HG03342 (cell line): ENCODE data around the gene SPTAN1.
"Not testable (repeated sequence)": the region's sequence is repeated elsewhere in the genome, so short reads cannot be mapped to it uniquely, and the experiment has no call there.

Experiments used
- ATAC-seq: cut with Tn5 transposase; IDR thresholded peaks from one replicate; pipeline ENCODE4 v1.9.1; 2021; ENCODE audit warnings: mild to moderate bottlenecking, moderate library complexity; ENCODE audit not compliant: unreplicated experiment

Gene SPTAN1

GRCh38 chr9:128552744-128553440 is 505 bp downstream of the SPTAN1 start:
- peak; percentile 30 for ATAC-seq

DNA sequence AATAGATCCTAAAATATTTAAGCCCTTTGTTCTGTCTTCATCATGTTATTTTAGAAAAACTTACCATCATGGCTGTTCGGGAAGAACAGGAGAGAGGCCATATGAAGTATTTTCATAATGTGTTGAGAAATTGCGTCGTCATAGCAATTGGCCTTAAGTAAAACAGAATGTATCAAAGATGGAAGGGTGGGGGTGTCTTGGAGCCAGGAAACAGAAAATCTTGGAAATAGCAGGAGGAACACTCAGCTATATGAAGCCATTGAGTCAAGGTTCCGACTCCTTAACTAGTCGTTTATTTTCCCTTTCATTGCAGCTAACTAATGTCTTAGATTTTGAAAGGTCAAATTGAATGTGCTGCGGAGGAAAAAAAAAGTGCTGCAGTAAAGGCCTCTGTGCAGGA is 1.3 kb downstream of the SPTAN1 start:
- no peak for ATAC-seq

DNA sequence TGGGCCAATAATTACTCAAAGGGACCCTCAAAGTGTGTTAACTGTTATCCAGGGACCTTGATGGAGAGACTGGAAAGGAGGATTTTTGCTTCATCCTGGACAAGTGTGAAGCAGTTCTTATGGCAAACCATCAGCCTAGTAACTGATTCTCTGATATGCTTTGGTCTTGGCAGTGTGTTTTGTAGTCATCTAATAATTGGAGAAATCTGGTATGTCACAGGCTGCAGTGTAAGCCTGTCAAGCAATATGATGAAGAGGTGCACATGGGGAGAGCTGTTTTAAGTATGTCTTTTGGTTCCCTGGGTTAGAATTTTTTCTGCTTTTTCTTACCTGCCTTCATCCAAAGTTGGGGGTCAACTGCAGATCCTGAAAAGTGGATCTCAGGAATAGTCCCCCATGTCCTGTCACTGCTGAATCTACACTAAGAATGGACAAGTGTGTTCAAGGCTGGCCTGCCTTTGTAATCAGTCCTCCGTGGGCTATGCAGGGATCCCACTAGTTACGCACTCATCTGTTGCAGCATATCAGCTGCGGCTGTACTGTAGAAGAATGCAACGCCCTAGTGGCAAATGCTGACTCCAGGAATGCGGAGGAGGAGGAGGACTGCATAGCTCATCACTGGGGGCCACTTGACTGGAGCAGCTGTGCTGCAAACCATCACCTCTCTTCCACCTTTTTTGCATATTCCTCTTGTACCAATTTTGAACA is 1.9 kb downstream of the SPTAN1 start:
- ATAC-seq: no peak

DNA sequence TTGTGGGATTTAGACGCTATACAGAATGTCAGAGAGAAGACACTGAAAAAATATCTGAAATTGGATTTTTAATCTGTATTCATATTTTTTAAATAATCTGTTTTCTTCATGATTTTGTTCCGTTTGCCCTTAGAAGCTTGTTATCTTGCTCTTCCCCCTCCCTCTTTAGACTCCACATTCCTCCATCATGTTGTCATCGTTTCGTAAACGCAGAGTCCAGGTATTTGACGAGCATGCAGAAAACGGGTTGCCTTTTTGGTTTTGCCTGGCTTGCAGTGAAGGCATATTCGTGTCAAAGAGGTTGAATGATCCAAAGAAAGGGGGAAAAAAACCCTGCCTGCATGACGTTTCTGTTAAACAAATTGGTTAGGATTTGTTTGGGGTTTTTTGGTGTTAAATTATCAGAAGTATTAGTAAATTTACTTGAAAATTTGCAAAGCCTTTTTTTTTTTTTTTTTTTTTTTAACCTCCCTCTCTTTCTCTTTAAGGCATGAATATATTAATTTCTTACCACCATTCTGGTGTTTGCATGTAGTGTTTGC is 2.9 kb downstream of the SPTAN1 start:
- ATAC-seq: no peak

- ATAC-seq: no peak
Observed at GRCh38 chr9:128556276-128556675, 3.9 kb downstream of the SPTAN1 start.

DNA sequence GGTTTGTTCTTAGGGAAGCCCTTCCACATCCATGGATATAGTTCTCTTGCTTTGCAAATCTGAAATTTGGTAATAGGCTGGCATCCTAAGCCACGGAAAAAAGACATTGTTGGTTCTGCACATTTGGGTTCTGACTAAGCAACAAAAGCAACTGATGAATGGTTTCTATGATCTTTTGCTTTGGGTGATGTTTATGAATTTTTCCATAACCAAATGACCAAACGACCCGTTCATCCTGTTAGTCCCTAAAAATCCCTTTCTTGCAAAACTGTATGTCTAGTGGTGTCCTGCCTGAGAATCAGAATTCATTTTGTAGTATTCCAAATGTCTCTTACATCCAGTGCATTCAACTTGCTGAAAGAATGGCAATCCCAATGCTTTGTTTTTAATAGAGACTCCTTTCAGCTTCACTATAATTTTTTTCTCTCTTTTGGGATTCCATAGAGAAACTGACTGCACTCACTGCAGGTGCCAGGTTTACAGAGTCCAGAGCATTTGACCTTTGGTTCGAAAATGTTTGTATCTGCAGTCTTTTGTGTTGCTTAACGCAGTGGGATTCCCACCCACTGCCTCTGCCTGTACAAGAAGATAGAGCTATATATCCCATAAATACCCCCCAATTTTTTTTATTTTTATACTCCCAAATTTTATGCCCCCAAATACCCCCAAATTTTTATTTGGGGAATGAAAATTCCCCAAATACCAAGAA is 4.7 kb downstream of the SPTAN1 start:
- no peak for ATAC-seq

DNA sequence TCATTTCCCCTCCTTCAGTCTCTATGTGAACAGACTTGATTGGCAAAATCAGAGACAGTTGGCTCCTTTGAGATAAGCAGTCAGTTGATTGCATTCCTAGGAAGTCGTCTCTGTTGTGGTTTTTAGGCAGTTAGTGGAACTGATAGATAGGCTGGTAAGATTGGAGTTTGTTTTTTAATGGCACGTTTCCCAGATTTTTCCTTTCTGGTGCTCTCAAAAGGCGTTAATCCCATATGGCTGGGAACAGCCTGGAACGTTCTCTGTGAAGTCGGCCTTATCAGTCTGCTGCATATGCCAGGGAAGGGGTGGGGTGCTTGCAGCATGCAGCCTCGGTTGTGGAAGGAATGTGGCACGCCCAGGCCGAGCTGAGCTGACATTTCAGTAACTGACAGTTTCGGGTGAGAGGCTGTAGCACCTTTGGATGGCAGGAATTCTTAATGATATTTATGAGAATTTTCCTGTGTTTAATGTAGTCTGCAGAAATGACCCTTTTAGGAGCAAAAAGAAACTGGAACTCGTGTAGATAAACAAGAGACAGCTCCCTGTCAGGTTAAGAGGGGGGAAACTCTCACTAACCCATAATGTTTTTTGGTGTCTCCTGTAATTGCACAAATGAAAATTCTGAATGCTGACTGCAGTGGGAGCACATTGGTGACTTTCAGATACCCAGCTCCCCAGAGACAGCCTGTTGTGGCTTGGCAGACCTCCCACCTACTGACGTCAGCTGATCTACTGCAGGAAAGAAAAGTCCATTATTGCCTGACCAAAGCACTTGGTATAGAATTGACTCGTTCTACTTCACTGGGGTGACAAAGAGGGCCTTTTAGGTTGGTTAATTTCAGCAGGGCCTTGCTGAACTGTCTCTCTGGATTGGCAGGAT is 6.3 kb downstream of the SPTAN1 start:
- peak; percentile 80 for ATAC-seq

DNA sequence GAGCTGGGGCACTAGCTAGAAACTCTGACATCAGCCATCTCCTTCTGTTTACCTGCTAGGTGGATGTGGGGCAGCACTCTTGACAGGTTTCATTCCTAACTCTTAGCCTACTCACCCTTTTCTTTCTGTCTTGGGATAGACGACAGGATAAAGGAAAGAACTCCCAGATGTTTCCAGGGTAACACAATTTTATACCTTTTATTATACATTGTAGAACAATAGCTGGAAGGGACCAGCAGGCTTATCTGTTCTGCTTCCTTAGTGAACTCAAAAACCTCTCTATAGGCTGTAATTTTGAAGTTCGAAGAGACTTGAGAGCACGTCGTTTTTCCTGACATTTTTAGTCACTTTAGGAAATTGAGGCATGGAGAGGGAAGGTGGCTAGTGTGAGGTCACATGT is 13.2 kb downstream of the SPTAN1 start:
- ATAC-seq: no peak

- ATAC-seq: no peak
Observed at GRCh38 chr9:128568470-128569078, 16.2 kb downstream of the SPTAN1 start.

DNA sequence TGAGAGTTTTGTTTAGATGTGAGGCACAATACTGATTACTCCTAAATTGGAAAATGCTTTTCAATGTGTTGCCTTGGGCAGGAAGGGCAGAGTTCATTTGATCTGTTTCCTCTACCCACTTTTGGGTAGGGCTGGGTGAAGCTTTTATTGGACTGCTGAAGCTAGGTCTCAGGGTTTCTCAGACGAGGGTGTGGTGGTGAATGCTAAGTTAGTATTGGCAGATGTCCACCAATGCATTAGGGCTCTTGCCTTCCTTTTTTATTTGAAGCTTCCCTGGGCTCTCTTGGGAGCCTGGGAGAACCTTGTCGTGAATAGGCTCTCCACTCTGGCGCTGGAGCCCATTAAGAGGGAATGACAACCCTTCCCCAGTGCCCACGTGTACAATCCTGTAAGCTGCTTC is 23.1 kb downstream of the SPTAN1 start:
- no peak for ATAC-seq

DNA sequence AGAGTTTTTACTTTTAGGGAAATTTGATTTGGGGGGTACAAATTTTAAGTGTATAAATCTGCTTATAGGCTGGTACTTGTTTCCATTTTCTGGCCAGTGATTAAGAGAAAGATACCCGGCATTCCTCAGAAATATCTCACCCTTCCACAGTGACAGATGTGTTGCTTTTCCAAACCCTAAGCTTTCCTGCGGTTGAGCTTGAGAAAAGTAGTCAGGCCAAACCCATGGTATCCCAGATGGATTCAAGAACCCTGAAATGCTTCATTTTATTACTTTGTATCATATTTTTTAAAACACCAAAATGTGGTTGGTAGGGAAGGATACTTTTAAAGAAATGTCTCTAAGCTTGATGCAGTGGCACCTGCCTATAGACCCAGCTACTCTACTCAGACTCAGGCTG is 23.5 kb downstream of the SPTAN1 start:
- no peak for ATAC-seq

DNA sequence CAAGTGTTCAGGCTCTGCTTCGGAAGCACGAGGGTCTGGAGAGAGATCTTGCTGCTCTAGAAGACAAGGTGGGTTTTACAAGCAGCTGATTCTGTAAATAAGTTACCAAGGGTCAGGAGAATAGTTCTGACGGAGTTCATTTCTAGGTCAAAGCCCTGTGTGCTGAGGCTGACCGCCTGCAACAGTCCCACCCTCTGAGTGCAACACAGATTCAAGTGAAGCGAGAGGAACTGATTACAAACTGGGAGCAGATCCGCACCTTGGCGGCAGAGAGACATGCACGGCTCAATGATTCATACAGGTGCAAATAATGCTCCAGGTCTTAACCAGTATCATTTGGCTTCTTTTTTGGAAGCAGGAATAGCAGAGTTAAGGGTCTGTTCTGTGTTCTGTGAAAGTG is 24.8 kb downstream of the SPTAN1 start:
- ATAC-seq: no peak

DNA sequence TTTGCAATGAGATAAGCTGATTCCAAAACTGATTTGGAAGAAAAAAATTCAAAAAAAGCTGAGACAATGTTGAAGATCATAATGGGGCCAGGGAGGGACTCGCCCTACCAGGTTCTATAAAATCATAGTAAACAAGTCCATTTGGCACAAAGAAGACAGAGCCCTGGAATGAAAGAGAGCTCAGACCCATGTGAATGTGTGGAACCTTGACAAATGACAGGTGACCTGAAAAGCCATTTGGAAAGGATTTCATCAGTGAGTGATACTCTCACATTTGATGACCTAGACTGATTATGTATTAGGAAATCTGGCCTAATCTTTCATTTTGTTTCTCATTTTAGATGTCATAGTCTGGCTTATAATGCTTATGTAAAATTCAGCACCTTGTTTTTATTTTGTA is 26.8 kb downstream of the SPTAN1 start:
- ATAC-seq: no peak

DNA sequence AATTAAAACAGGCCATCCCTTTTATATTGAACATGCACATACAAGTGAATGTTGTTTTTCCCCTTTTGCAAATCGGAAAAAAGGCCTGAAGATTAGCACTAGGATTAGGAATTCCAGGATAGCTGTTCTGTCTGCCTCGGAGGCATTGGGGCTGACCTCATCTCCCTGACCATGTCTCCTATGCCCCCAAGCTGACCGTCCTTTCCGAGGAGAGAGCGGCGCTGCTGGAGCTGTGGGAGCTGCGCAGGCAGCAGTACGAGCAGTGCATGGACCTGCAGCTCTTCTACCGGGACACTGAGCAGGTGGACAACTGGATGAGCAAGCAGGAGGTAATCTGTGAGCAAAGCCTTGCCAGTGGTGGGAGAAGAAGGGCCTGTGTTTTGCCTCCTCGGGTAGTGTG is 28.3 kb downstream of the SPTAN1 start:
- no peak for ATAC-seq

GRCh38 chr9:128585155-128585554 is 32.8 kb downstream of the SPTAN1 start:
- not testable (repeated sequence) for ATAC-seq

- not testable (repeated sequence) for ATAC-seq
Observed at GRCh38 chr9:128586934-128587333, 34.5 kb downstream of the SPTAN1 start.

DNA sequence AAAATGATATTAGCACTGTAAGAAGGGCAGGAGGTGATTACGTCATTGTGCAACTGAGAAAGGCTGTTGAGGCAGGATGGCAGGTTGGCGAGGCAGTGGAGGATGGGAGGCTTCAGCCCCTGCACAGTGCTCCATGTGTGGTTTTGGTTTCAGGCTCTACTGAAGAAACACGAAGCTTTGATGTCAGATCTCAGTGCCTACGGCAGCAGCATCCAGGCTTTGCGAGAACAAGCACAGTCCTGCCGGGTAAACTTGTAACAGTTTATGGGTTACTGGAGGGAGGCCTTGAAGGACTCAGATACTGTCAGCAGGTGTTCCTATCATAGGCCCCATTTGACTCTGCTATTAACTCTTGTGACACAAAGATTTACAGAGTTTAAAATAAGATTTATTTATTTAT is 35.1 kb downstream of the SPTAN1 start:
- ATAC-seq: no peak

- ATAC-seq: no peak
Observed at GRCh38 chr9:128588581-128589233, 36.3 kb downstream of the SPTAN1 start.

DNA sequence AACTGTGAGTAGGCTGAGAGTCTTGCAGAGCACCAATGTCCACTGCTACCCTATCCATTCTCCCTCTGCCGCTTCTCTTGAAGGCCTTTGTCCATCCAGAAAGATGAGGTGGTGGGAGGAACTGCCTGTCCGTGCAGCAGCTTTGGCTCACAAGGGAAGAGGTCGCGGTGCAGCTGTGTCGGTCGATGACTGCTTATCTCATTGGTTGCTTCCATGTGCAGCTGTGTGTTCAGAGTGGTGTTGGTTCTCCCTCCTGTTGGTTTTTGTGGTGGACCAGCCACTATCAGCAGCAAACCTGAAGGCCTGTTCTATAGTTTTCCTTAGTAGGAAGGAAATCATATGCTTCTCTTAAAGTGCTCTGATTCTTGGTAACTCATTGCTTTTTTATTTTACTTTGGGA is 40.7 kb downstream of the SPTAN1 start:
- no peak for ATAC-seq

DNA sequence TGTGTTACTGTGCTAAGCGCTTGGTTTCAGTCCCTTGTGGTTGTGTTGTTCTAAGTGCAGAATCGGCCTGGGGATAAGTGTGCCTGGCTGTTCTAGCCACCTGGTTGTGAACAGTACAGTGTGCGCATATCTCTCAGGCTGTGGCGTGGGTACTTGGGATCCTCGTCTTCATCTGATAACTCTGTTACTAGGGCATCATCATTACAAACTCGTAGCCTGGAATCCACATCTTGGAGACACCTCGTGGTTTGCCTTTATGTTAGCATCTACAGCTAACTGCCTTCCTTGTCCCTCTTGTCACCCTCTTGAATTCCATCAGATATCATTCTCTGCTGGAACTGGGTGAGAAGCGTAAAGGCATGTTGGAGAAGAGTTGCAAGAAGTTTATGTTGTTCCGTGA is 41.5 kb downstream of the SPTAN1 start:
- no peak for ATAC-seq
